Measurements from ENCODE around the gene PRDM16.

PRDM16 gene

DNA sequence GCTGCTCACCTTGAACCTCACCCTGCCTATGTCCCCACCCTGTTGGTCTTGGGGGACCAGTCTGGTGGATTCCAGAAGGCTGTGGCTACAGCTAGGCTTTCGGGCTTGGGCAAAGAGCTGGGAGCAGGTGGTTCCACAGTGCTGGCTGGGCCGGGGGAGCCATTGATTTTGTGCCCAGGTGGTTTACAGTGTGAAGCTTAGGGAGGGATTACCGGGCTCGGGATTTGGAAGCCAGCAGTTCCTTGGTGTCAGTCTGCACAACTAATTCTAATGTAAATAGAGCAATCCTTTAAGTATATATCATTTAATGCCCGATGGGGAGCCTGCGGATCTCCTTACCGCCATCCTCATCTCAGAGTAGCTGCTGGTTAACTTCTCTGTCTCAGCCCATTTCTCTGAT, 38.2 kb downstream of the PRDM16 start:
- no peak for DNase-seq

DNA sequence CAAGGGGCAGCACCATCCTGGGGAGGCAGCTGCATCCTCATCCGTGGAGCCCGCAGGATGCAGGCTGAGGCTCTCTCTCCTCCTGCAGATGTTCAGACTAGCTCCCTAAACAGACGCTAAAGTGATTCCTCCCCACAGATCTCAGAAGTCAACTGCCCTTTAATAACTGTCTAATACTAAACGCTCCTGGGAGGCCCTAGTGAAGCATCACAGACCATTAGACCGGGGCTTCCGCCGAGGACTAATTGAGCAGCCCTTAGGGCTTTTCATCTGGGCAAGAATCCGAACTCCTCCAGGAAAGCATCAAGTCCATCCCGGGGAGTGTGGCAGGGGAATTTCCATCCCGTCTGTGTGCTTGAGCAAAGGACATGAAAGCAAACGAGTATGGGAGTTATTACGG, 40.4 kb downstream of the PRDM16 start:
- DNase-seq: no peak

DNA sequence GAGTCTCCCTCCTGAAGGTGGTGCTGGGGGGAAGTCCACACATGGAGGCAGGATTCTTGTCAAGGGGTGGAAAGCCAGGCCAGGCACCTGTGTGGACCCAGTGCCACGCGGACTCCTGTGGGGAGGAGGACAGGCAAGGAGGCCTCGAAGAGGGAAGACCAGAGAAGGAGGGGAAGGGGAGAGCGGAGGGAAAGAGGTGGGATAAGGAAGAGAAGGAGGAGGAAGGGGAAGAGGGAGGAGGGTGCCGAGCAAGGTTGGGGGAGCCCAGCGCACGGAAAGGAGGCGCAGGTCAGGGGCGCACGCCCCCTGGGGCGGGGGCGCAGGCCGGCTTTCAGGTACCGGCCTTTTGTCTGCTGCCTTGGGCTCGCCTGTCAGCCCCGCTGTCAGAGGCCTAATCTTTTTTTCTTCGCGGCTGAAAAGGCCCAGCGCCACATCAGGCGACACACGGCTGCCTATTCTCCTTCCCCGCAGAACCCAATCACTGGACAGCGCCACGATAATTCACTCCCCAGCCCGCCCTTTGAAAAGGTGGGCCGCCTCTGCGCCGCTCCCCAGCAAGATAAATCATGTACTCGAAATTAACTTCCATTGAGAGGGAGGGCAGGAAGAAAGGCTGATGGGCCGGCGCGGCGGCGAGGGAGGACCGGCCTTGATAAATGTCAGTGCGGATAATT, 42.5 kb downstream of the PRDM16 start:
- DNase-seq: no peak

DNA sequence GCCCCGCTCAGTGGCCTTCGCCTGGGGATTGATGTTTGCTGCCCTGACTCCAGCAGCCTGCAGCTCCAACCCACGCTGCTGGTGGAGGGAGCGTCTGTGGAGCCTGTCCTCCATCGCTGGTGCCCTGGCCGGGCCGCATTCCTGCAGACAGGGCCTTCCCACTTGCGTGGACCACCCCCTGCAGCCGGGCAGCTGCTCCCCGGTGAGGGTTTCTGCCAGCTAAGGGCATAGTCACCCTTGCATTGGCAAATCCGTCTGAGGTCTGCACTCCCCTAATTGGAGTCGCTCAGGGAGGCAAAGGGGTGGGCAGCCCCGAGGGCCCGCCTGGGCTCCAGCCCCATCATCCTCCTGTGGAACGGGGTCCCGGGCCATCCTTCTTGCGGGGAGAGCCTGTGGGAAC, 43.5 kb downstream of the PRDM16 start:
- no peak for DNase-seq

DNA sequence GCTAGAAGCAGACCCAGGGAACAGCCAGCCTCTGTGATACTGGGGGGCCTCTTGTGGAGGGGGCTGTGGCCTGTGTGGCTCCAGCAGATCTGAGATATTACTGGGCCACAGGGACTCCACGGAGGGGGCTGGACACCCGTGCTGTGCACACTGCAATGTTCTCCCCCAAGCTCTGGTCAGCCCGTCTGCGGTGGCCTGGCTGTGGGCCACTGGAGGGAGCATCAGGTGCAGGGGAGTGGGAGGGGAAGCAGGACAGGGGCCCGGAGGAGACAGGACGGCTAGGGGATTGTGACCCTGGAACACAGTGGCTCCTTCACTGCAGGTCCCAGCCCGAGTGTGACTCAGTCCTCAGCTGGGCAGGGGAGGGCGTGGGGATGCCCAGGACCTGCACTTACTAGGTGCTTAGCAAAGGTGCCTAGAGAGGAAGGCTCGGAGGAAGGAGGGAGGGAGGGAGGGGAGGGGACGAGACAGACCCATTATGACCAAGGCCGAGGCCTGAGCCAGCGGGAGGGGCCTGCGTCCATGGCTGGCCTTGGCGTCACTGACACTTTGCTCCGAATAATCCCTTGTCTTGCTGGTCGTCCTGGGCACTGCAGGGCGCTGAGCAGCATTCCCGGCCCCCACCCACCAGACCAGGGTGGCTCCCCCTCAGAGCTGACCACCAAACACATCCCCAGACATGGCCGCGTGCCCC, 44.2 kb downstream of the PRDM16 start:
- DNase-seq: no peak

DNA sequence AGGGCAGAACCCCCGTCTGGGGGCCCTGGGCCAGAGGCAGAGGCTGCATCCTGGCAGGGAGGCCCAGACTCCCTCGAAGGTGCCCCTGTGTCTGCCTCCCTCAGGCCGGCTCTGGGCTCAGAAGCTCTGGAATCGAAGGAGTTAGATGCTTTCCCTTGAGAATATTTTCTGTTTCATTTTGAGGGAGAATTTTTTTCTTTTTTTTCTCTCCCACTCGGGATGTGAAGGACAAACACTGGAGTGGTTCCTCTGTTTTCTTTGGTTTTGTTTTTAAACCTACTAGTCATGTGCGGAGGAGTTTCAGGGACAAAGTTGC, 44.7 kb downstream of the PRDM16 start:
- DNase-seq: no peak

DNA sequence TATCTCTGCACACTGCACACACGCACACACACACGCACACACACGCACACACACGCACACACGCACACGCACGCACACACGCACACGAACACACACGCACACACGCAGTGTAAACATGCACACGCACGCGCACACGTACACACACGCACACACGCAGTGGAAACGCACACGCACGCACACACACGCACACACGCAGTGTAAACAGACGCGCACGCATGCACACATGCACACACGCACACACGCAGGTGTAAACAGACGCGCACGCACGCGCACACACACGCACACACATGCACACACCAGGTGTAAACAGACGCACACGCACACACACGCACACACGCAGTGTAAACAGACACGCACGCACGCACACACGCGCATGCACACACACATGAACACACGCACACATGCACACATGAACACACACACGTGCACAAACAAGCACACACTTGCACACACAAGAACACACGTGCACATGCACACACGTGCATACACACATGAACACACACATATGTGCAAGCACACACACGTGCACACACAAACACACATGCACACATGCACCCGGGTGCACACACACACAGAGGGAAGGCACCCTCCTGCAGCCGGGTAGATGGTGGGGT, 45.2 kb downstream of the PRDM16 start:
- no peak for DNase-seq

DNA sequence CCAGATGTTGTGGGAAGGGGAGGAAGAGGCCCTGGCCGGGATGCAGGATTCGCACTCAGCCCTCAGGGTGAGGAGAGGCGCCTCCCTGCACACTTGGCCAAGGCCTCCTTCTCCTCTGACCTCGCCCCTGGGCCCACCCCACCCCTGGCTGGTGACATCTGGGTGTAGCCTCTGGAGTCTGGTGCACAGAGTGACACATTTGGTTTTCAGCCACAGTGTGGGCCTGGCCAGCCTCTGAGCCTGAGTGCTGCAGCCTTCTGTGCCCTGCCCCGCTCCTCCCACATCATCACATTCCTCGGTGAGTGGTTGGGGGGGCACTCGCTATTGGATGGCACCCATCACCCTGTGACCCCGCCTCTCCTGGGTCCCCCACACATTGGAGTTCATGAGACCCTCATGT, 45.8 kb downstream of the PRDM16 start:
- DNase-seq: no peak

DNA sequence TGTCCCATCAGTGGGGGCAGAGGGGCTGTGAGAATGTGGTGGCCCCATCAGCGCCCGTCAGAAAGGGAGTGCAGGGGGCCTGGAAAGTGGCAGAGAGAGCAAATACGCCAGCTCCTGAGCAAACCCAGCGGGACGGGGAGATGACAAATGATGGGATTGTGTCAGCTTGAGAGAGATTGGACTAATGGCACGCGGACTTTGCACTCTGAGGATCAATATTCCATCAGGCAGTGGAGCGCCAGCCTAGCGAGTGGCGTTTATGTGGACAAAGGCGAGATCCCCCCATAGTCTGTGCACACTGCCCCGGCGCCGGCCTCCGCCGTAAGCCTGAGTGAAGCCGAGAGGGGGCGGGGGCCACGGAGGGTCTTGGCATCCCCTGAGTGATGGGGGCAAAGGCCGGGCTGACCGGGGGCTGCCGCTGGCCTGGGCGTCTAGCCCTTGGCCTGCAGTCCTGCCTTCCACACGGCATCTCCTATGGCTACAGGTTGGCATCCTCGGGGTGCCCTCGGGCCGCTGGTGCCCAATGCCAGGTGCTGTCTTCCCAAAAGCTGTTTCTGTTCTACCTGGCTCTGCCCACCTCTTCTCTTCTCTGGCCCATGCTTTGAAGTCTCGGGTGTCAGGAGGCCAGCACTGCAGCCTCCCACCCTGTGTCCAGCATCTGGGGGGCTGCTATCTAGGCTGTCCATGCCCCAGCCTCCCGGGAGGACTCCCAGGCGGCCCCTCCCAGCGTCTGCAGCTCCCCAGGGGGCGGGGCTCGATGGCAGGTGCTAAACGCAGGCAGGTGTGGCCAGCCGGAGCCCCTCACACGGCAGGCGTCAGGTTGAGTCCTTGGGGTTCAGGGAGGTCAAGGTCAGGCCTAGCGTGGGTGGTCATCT, 46.5 kb downstream of the PRDM16 start:
- DNase-seq: no peak

DNA sequence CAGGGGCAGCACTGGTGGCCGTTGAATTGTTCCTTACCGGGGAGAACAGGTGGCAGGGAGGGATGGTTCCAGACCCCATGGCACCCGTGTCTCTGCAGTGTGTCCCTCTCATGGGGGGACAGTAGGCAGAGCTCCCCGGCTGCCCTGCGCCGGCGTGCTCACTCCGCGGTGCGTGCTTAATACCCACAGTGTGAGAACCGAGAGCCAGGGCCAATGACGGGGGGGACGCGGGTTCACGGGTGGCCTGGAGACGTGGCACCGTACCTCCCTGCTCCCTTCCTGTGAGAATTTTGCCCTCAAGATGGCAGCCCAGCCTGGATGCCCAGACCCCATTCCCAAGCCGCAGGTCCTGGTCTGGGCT, 47.1 kb downstream of the PRDM16 start:
- no peak for DNase-seq

DNA sequence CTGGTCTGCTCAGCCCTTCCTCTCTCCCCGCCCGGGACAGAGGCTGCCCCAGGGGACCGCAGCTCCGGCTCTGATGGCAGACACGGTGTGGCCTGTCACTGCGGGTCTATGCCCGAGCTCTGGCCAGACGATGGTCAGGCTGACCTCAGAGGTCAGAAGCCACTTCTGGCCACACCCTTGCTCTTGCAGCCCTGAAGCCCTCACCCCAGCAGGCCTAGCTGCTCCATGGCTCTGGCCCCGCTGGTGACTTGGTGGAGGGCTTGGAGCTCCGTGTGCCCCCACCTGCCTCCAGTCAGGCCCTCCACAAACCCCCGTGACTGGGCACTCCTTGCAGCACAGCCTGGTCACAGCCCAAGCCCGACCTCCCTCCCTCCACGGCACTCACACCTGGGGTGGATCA, 47.6 kb downstream of the PRDM16 start:
- no peak for DNase-seq

DNA sequence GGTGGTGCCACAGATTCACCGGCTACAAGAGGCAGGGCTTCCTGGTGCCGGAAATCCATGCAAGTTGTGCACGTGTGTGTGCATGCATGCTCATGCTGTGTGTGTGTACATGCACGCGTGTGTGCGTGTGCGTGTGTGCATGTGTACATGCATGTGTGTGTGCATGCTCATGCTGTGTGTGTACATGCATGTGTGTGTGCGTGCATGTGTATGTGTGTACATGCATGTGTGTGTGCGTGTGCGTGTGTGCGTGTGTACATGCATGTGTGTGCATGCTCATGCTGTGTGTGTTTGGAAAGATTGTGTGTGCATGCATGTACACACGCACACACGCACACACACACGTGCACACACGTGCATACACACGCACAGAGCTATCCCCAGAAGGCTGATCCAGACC, 48.9 kb downstream of the PRDM16 start:
- DNase-seq: no peak

DNA sequence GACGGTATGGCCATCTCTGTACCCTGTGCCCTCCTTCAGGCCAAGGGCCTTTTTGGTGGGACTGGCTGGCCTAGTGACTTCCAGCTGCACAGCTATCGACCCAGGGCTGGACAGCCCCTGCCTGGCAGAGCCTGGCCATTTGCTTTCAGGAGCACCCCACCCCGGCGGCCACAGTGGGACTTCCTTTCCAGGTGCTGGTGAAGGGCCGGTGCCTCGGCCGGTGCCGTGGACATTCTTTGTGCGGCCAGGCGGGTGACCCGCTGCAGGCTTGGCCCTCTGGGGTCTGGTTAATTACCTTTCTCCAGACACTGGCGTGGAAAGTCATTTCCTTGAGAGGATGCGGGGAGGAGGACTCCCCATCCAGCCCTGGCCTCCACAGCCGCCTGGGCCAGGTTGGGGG, 50.1 kb downstream of the PRDM16 start:
- DNase-seq: no peak

DNA sequence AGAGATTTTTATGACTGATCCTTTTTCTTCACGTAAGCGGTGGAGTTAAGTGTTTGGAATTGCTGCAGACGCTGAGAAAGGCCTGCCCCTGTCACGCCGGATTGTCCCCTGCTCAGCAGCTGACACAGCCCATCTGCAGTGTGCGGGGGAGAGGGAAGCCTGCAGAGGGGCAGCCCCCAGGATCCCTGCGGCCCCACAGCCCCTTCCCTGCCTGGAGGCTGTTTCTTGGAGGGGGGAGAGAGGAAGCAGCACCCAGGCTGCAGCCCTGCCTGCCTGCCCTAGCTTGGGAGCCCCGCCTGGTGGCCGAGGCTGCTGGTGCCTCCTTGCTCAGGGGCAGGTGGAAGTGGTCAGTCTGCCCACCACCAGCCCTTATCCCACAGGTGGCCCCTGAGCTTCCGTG, 50.7 kb downstream of the PRDM16 start:
- no peak for DNase-seq

DNA sequence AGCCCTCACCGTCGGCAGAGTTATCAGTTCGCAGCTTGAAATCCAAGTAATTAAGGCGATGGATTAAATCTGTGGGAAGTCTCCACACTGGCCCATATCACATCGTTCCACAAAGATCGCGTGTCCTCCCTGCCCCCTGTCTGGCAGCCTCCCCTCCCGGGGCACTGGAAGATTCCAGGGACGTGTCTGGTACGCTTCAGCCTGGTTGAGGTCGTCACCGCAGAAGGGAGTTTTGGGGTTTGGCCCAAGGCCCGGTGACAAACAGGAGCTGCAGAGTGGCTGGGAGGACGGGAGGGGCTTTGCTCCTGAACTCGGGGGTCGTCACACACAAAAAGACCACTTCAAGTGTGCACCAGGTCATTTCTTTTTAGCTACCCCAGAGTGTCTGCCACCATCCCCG, 51.1 kb downstream of the PRDM16 start:
- peak; percentile 23 for DNase-seq

DNA sequence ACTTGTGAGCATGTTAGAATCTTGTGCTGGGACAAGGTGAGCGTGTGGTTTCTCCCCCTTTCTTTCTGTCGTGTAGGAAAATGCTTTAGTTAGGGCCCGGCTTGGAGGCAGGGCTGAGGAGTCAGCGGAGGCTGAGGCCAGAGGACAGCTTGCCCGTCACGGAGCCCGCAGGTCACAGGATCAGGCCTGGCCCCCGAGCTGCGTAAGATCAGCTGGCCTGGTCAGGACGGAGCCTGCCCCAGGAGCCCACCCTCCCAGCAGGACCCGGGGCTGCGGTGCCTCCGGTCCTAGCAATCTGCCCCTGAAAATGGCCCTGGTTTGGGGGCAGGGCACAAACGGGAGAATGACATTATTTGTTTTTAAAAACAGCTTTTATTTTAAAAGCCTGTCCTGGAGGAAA, 52.0 kb downstream of the PRDM16 start:
- no peak for DNase-seq

DNA sequence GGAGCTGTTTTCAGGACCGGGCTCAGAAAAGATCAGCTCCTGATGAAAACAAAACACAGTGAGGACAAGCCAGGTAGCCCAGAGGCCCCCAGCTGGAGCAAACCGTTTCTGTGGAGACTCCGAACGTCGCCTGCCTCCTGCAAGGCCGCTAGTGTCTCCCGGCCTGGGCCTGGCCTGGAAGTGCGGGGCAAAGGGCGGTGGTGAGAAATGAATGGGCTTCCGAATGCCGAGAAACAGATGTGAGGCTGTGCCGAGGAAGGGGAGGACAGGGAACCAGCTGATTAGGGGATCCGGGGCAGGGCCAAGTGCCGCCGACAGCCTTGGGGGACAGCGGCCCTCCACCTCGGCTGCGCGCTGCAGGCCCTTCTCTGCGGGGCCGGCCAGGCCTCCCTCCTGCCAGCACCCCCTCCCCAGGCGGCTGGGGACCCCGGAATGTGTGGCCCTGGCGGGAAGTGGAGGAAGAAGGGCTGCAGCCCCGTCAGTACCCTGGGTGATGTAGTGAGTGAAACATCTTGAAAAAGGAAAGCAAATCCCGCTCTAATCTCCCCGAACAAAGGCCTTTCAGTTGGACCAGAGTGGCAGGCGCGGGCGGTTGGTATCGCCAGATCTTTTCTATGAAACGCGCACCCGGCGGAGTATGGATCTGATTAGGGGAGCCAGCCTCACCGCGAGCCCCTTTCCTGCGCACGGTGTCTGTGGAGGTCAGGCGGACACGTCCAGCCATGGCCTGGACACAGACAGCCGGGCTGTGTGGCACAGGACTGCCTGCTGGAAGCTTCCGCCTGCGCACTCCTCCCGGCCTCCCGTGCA, 52.6 kb downstream of the PRDM16 start:
- DNase-seq: no peak

DNA sequence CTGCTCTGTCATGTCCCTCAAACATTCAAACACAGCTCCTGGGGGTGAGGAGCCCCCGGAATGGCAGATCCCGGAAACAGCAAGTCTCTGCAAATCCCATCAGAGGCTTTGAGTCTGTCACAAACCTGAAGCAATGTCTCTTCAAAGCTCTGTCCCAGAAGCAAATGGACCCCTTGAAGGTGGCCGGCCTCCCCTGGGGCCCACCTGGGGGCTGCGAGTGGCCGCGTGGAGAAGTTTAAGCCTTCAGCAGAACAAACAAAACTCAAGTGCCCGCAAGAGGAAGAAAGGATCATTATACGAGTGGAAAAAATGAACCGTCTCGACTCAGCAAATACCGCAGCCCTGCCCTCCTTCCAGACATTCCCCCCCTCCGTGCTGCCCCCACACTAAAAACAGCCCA, 53.3 kb downstream of the PRDM16 start:
- DNase-seq: no peak

DNA sequence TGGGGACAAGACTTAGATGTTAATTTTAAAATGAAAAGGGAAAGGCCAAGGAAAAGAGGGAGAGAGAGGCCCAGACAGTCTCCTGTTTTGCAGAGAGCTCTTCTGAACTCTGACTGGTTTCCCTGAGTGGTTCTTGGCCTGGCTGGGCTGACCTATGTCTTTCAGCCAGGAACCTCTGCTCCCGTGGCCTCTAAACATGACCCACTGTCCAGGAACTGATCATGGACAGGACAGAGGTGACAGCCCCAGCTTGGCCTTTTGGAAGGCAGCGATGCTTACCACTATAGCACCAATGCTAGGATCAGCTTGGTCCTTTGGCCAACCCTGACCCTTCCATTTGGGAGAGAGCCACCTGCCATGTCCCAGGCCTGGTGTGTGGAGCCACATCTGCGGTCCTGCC, 55.2 kb downstream of the PRDM16 start:
- DNase-seq: no peak

DNA sequence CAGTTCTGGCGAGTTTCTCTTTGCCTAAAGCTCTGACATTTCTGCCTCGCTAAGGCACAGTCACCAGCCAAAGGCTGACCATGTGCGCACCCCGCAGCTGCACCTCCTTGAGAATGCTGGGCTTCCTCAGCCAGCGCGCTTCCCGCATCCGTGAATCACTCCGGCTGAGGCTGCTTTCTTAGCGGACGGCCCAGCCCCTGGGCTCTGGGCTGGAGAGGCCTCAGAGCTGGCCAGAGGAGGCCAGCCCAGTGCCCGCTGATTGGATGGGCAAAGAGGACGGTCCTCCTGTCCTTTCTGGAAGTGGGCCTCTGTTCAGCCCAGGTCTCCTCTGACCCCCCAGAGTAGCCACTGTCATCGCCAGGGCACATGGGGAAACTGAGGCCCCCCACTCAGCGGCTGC, 56.1 kb downstream of the PRDM16 start:
- no peak for DNase-seq

DNA sequence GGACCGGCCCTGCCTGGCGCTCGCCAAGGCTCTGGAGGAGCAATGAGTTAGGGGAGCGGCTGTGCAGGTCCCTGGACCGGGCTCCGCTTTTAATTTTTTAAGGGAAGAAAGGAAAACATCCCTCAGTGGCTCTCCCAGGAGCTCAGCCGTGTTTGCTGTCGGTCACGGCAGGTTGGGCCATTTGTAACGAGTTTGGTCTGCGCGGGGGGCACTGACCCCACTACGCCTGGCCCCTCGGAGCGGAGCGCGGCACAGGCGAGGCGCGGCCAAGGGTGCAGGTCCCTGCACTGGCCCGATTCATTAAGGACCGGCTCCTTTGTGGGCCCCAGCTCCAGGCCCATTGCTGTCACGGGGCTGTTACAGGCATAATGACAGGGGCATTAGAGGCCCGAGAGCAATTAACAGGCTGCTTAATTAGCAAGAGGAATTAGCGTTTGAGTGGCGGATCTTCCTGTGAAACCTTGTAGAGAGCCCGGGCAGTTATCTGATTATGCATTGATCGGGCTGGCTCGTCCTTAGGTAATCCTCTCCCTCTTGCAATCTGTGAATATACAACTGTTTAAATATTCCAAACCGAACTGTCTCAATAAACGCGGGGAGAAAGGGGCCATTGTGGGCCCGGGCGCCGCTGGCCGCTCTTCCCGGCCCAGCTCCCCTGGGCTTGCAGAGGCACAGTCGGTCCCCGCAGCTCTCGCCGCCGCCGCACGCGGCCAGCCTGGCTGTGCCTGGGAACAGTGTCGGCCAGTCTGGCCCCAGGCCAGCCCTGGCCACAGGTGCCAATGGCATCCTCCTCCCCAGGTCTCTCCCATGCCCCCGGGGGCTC, 56.8 kb downstream of the PRDM16 start:
- no peak for DNase-seq

Measured in fibroblast of skin of back (primary cell).